CD4-positive, alpha-beta T cell treated with Interleukin-6 for 4 hours (primary cell): ENCODE measurements around the gene NFATC1.

ENCODE experiments used
- DNase-seq: peaks from one replicate; pipeline ENCODE4 v3.0.0-alpha.2; 2020; ENCODE audit warnings: mixed read lengths

Gene NFATC1

GRCh38 chr18:79405781-79406575, 10.2 kb downstream of the NFATC1 start:
- DNase-seq, result peak; percentile 93

- no peak for DNase-seq
These were observed 11.0 kb downstream of the NFATC1 start for GRCh38 chr18:79406708-79407107.

GRCh38 chr18:79409313-79409712, 13.6 kb downstream of the NFATC1 start:
- no peak for DNase-seq

- DNase-seq, result no peak
These were observed 14.5 kb downstream of the NFATC1 start for GRCh38 chr18:79410171-79410641.

GRCh38 chr18:79410731-79411613, 15.2 kb downstream of the NFATC1 start:
- DNase-seq, result no peak

- no peak for DNase-seq
These were observed 16.1 kb downstream of the NFATC1 start for GRCh38 chr18:79411614-79412526.

- DNase-seq, result no peak
These were observed 17.3 kb downstream of the NFATC1 start for GRCh38 chr18:79413025-79413424.

- DNase-seq, result no peak
These were observed 17.7 kb downstream of the NFATC1 start for GRCh38 chr18:79413426-79413825.

- no peak for DNase-seq
These were observed 18.2 kb downstream of the NFATC1 start for GRCh38 chr18:79413901-79414300.

- no peak for DNase-seq
These were observed 20.4 kb downstream of the NFATC1 start for GRCh38 chr18:79416022-79416676.

GRCh38 chr18:79416677-79417052, 20.9 kb downstream of the NFATC1 start:
- no peak for DNase-seq

GRCh38 chr18:79418236-79418635, 22.5 kb downstream of the NFATC1 start:
- DNase-seq, result no peak

GRCh38 chr18:79418642-79419041, 22.9 kb downstream of the NFATC1 start:
- no peak for DNase-seq

- no peak for DNase-seq
These were observed 24.5 kb downstream of the NFATC1 start for GRCh38 chr18:79420033-79420745.

- no peak for DNase-seq
These were observed 25.6 kb downstream of the NFATC1 start for GRCh38 chr18:79421275-79421857.

- no peak for DNase-seq
These were observed 26.5 kb downstream of the NFATC1 start for GRCh38 chr18:79422022-79422782.

GRCh38 chr18:79422783-79423165, 27.0 kb downstream of the NFATC1 start:
- DNase-seq, result no peak

- DNase-seq, result no peak
These were observed 27.7 kb downstream of the NFATC1 start for GRCh38 chr18:79423211-79424007.

GRCh38 chr18:79424008-79424565, 28.4 kb downstream of the NFATC1 start:
- no peak for DNase-seq
